ENCODE measurements around the gene TMEM171. TPM values are rescaled to one million over a fixed set of nuclear protein-coding genes. Genes with fewer than 3 reads are reported as not detected.

Gene TMEM171
- total and polyA plus RNA-seq, 9 of the 15 experiments (the other 6 are each of a cell fraction or from before 2014, with no cell fraction given), result 0.08 TPM; not detected in 8

- WGBS (ENCODE audit: insufficient coverage, low coverage, missing lambda C conversion rate), result 0% methylated on average over 3 of the region's 3 CpGs
- Histone ChIP-seq H3K27ac (ENCODE audit: extremely low read depth, low read depth, low read length) (no peak overlapping the region), H3K79me2 (ENCODE audit: control insufficient read depth, insufficient read depth, low read length) (no peaks in the 10 kb centered on the region), H3K4me3 (no peak overlapping the region), H3K36me3 (ENCODE audit: control insufficient read depth, insufficient read depth, low read length) (no peaks in the 10 kb centered on the region), H3K27me3 (ENCODE audit: control insufficient read depth in 2 of 2, insufficient read depth in 2 of 2, low read length in 2 of 2) (peaks cover 11 to 20% of the 10 kb centered on the region in 2 experiments; a peak in 3 of 5 replicates), H3K9ac (ENCODE audit: insufficient read depth in 1 of 2, low read depth in 2 of 2, low read length in 2 of 2) (no peak overlapping the region), H2AFZ (ENCODE audit: low read depth, low read length) (no peak overlapping the region), H3K9me3 (replicated peaks; ENCODE audit: control insufficient read depth, insufficient read depth, low read depth, low read length) (no peaks in the 10 kb centered on the region), H3K4me2 (ENCODE audit: insufficient read depth, low read length) (no peak overlapping the region), H3K9me1 (ENCODE audit: control insufficient read depth, insufficient read depth, low read length) (no peaks in the 10 kb centered on the region), H4K20me1 (replicated peaks; ENCODE audit: control insufficient read depth, insufficient read depth, low read length) (no peaks in the 10 kb centered on the region), H3K4me1 (replicated peaks in 1 of 2; ENCODE audit: control insufficient read depth in 2 of 2, insufficient read depth in 2 of 2, low read length in 2 of 2) (no peaks in the 10 kb centered on the region)
- FAIRE-seq (no peak), DNase-seq (ENCODE audit: extremely low read depth in 1 of 4, low spot score in 3 of 4) (no peak), ATAC-seq (no peak)
- POLR2A ChIA-PET, result interaction anchor here (1.0 kb wide), 1 partner anchor 14 kb away, joined by 3 read pairs; no protein-coding TSS in a partner anchor
- no TSS peak for BruUV-seq (replicated peaks)
- CTCF ChIA-PET (ENCODE audit: low intra/inter-chr PET ratio), result no interaction called here
- intact Hi-C loops (cut with micrococcal nuclease) (no loop called here), in situ Hi-C loops (cut with MboI) (no loop called here)
- TF ChIP-seq, protein P1, sequence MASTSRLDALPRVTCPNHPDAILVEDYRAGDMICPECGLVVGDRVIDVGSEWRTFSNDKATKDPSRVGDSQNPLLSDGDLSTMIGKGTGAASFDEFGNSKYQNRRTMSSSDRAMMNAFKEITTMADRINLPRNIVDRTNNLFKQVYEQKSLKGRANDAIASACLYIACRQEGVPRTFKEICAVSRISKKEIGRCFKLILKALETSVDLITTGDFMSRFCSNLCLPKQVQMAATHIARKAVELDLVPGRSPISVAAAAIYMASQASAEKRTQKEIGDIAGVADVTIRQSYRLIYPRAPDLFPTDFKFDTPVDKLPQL (IDR thresholded peaks at IDR 0.05; ENCODE audit: extremely low read depth, insufficient read length), result no peak
- no peak for TF ChIP-seq ATF6 (CRISPR knock-in tag; IDR thresholded peaks at IDR 0.05)
- no peak for TF ChIP-seq ZKSCAN8 (CRISPR knock-in tag; IDR thresholded peaks at IDR 0.05)
- no peak for TF ChIP-seq POLR2H (tag; IDR thresholded peaks at IDR 0.05; ENCODE audit: low read depth)
- TF ChIP-seq, protein P2, sequence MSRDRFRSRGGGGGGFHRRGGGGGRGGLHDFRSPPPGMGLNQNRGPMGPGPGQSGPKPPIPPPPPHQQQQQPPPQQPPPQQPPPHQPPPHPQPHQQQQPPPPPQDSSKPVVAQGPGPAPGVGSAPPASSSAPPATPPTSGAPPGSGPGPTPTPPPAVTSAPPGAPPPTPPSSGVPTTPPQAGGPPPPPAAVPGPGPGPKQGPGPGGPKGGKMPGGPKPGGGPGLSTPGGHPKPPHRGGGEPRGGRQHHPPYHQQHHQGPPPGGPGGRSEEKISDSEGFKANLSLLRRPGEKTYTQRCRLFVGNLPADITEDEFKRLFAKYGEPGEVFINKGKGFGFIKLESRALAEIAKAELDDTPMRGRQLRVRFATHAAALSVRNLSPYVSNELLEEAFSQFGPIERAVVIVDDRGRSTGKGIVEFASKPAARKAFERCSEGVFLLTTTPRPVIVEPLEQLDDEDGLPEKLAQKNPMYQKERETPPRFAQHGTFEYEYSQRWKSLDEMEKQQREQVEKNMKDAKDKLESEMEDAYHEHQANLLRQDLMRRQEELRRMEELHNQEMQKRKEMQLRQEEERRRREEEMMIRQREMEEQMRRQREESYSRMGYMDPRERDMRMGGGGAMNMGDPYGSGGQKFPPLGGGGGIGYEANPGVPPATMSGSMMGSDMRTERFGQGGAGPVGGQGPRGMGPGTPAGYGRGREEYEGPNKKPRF (IDR thresholded peaks at IDR 0.05; ENCODE audit: low read depth, low read length), result no peak
- no peak for TF ChIP-seq ZNF133 (CRISPR knock-in tag; IDR thresholded peaks at IDR 0.05)
- no peak for TF ChIP-seq FOXJ3 (CRISPR knock-in tag; IDR thresholded peaks at IDR 0.05)
- no peak for TF ChIP-seq SRSF3 (IDR thresholded peaks at IDR 0.05; ENCODE audit: insufficient read depth, low read length)
- TF ChIP-seq TFE3 (CRISPR knock-in tag; IDR thresholded peaks at IDR 0.05), result no peak
Measured at GRCh38 chr5:73179730-73180129, 59.4 kb downstream of the TMEM171 start.
